Suprapubic skin (tissue), 4 donors: ENCODE results near the gene NIPAL4. TPM values are rescaled to one million over a fixed set of nuclear protein-coding genes. Genes with fewer than 3 reads are reported as not detected.
A peak's percentile ranks its signal among the peaks of the same experiment; 100 is the strongest.

Source experiments
- DNase-seq, 2 donors: peaks; one replicate each; pipeline ENCODE4 v3.0.0-alpha.2; 2019; ENCODE audit warnings: low spot score in 2 of 2
- H3K27ac ChIP-seq: fragments of 200-600 bp; sonication (generic); one replicate; pipeline ENCODE4 v1.5.1; 2019
- H3K27me3 ChIP-seq: fragments of 200-600 bp; sonication (generic); one replicate; pipeline ENCODE4 v1.5.1; 2019
- H3K36me3 ChIP-seq: fragments of 200-600 bp; sonication (generic); one replicate; pipeline ENCODE4 v1.5.1; 2019
- H3K4me1 ChIP-seq: fragments of 200-600 bp; sonication (generic); one replicate; pipeline ENCODE4 v1.5.1; 2019
- H3K4me3 ChIP-seq: fragments of 200-600 bp; sonication (generic); one replicate; pipeline ENCODE4 v1.5.1; 2019; ENCODE audit warnings: mild to moderate bottlenecking
- H3K9me3 ChIP-seq: fragments of 200-600 bp; sonication (generic); one replicate; pipeline ENCODE4 v1.5.1; 2019
- CTCF ChIP-seq, 2 donors: fragments of 200-600 bp in 1 of 2; fragments of 450-650 bp in 1 of 2; sonication (generic) in 1 of 2; IDR thresholded peaks; one replicate each; pipeline ENCODE4 v1.5.1; 2016 to 2019; ENCODE audit warnings: antibody characterized with exemption in 2 of 2, mild to moderate bottlenecking in 1 of 2, moderate library complexity in 1 of 2
- EP300 ChIP-seq: sonication (generic); formaldehyde crosslinking; IDR thresholded peaks from one replicate; pipeline ENCODE4 v1.6.1; 2017; ENCODE audit warnings: antibody characterized with exemption
- POLR2A ChIP-seq, 2 donors: fragments of 450-650 bp; IDR thresholded peaks; one replicate each; pipeline ENCODE4 v1.6.1; 2017; ENCODE audit warnings: antibody characterized with exemption in 2 of 2, mild to moderate bottlenecking in 2 of 2, moderate library complexity in 2 of 2
- POLR2AphosphoS5 ChIP-seq, 3 donors: sonication (generic); formaldehyde crosslinking; IDR thresholded peaks; one replicate each; pipeline ENCODE4 v1.6.1; 2017; ENCODE audit warnings: antibody characterized with exemption in 3 of 3
- WGBS: methylation state at CpG from one replicate; pipeline ENCODE4 v1.1.5; 2018; 5-methylcytosine and 5-hydroxymethylcytosine counted together
- total RNA-seq, 4 donors: library from RNA; depleted of rRNA; stranded (reverse); fragments of >200 nt; gene quantifications; one replicate each; pipeline ENCODE4 v1.1.0, GENCODE V29; 2016

NIPAL4 gene
- total RNA-seq, 4 donors from 2014 or later = 45.8 to 111 (median 86.6) TPM

- Histone ChIP-seq H3K27ac (no peak overlapping the region), H3K4me1 (peaks cover 23% of the 10 kb centered on the region), H3K9me3 (no peaks in the 10 kb centered on the region), H3K4me3 (no peak overlapping the region), H3K27me3 (no peaks in the 10 kb centered on the region), H3K36me3 (no peaks in the 10 kb centered on the region)
- TF ChIP-seq CTCF (IDR thresholded peaks at IDR 0.05) = no peak
- no peak for TF ChIP-seq POLR2AphosphoS5 (IDR thresholded peaks at IDR 0.05)
- no peak for TF ChIP-seq POLR2A (IDR thresholded peaks at IDR 0.05)
- no peak for TF ChIP-seq EP300
- DNase-seq = no peak
- 84% methylated on average over 8 of the region's 8 CpGs for WGBS
These were observed 53.2 kb downstream of the NIPAL4 start for GRCh38 chr5:157513182-157513581.

GRCh38 chr5:157514974-157515373 lies 55.0 kb downstream of the NIPAL4 start:
- no peak overlapping the region for H3K27ac ChIP-seq
- no peaks in the 10 kb centered on the region for H3K9me3 ChIP-seq
- no peaks in the 10 kb centered on the region for H3K27me3 ChIP-seq
- TF ChIP-seq POLR2AphosphoS5 (IDR thresholded peaks at IDR 0.05) (no peak), CTCF (IDR thresholded peaks at IDR 0.05) (no peak), EP300 (no peak), POLR2A (IDR thresholded peaks at IDR 0.05) (no peak)
- DNase-seq = no peak
- H3K4me3 ChIP-seq = no peak overlapping the region
- H3K36me3 ChIP-seq = no peaks in the 10 kb centered on the region
- WGBS = 92% methylated on average over 2 of the region's 2 CpGs
- peaks cover 23% of the 10 kb centered on the region for H3K4me1 ChIP-seq

GRCh38 chr5:157516006-157516405 lies 56.0 kb downstream of the NIPAL4 start:
- no peak for DNase-seq
- WGBS = 58% methylated on average over 3 of the region's 3 CpGs
- H3K9me3 ChIP-seq = no peaks in the 10 kb centered on the region
- H3K4me3 ChIP-seq = no peak overlapping the region
- H3K36me3 ChIP-seq = no peaks in the 10 kb centered on the region
- peak overlapping the region; percentile 22 for H3K27ac ChIP-seq
- TF ChIP-seq EP300 = no peak
- TF ChIP-seq POLR2A (IDR thresholded peaks at IDR 0.05) = no peak
- no peak for TF ChIP-seq POLR2AphosphoS5 (IDR thresholded peaks at IDR 0.05)
- no peak for TF ChIP-seq CTCF (IDR thresholded peaks at IDR 0.05)
- no peaks in the 10 kb centered on the region for H3K27me3 ChIP-seq
- H3K4me1 ChIP-seq = peaks cover 21% of the 10 kb centered on the region

GRCh38 chr5:157516626-157517325 lies 56.8 kb downstream of the NIPAL4 start:
- H3K36me3 ChIP-seq = no peaks in the 10 kb centered on the region
- H3K4me3 ChIP-seq = no peak overlapping the region
- no peak for DNase-seq
- H3K27ac ChIP-seq = peak overlapping the region; percentile 22
- no peaks in the 10 kb centered on the region for H3K9me3 ChIP-seq
- WGBS = 76% methylated on average over 5 of the region's 5 CpGs
- TF ChIP-seq POLR2A (IDR thresholded peaks at IDR 0.05) (no peak), CTCF (IDR thresholded peaks at IDR 0.05) (no peak), EP300 (no peak), POLR2AphosphoS5 (IDR thresholded peaks at IDR 0.05) (no peak)
- H3K4me1 ChIP-seq = peaks cover 13% of the 10 kb centered on the region
- H3K27me3 ChIP-seq = no peaks in the 10 kb centered on the region

DNA sequence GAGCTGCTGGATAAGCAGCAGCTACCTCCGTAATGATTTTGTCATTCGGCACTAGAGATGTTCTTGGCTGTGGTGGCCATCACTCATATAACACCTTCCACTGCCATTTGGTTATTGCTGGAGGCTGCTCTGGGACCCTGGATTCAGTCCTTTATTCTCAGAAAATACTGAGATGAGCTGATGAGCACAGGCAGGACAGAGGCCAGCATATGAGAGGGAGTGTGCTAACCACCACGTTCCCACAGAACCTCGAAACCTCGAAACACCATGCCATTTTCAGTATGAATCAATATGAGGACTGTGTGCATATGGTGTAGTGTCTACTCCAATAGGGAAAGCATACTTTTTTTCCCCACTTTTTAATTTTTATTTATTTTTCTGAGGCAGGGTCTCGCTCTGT lies 59.0 kb downstream of the NIPAL4 start:
- no peak overlapping the region for H3K27ac ChIP-seq
- no peak for TF ChIP-seq CTCF (IDR thresholded peaks at IDR 0.05)
- TF ChIP-seq POLR2A (IDR thresholded peaks at IDR 0.05) = no peak
- TF ChIP-seq POLR2AphosphoS5 (IDR thresholded peaks at IDR 0.05) = no peak
- TF ChIP-seq EP300 = no peak
- no peaks in the 10 kb centered on the region for H3K36me3 ChIP-seq
- H3K27me3 ChIP-seq = no peaks in the 10 kb centered on the region
- WGBS = 95% methylated on average over 6 of the region's 6 CpGs
- no peak overlapping the region for H3K4me3 ChIP-seq
- no peaks in the 10 kb centered on the region for H3K9me3 ChIP-seq
- peaks cover 3% of the 10 kb centered on the region for H3K4me1 ChIP-seq
- DNase-seq = no peak
